K562 (cell line): ENCODE measurements around the gene MTMR3. TPM values are rescaled to one million over a fixed set of nuclear protein-coding genes. Genes with fewer than 3 reads are reported as not detected.
"Not testable (repeated sequence)": the region's sequence is repeated elsewhere in the genome, so short reads cannot be mapped to it uniquely, and the experiment has no call there.

Source experiments
- ATAC-seq: fragments of 200-7000 bp; cut with Tn5 transposase; 3 replicates; pipeline ENCODE4 v1.9.1; 2020; ENCODE audit warnings: moderate library complexity
- BruUV-seq: library from RNA; stranded (reverse); fragments of 400-500 nt; replicated peaks from 2 replicates; lab custom pipeline; 2021; lab: Mats Ljungman, UMichigan
- CTCF ChIA-PET: fragments of 300-600 bp; formaldehyde crosslinking; extraction: SDS; loops from one replicate; lab custom pipeline; 2021; ENCODE audit warnings: low intra/inter-chr PET ratio; lab: Yijun Ruan, JAX
- POLR2A ChIA-PET: fragments of 300-600, 350-650 bp; sonication (Branson Sonifier 250); formaldehyde crosslinking; extraction: SDS; loops from one replicate; lab custom pipeline; 2021; ENCODE audit warnings: antibody characterized with exemption, inconsistent platforms; lab: Yijun Ruan, JAX
- DNase-seq, 4 experiments: peaks; one replicate each; pipeline versions ENCODE4 v3.0.0 to v3.0.0-alpha.2; 2011 to 2018; ENCODE audit warnings: low spot score in 3 of 4, mixed read lengths in 3 of 4; ENCODE audit errors: extremely low read depth in 1 of 4
- FAIRE-seq: peaks from 2 replicates; lab custom pipeline; 2011; peaks lifted over from hg19 to GRCh38; lab: Jason Lieb, UNC
- H2AFZ ChIP-seq: 2 replicates; pipeline ENCODE4 v1.6.0; 2011; ENCODE audit warnings: low read depth, low read length, control low read depth, inconsistent platforms
- H3K27ac ChIP-seq: fragments of 200-600 bp; 3 replicates; pipeline ENCODE4 v1.8.0; 2011; ENCODE audit warnings: low read depth, mild to moderate bottlenecking, control low read depth, inconsistent platforms, low read length, moderate library complexity, mixed read lengths; ENCODE audit errors: extremely low read depth
- H3K27me3 ChIP-seq, 2 experiments: fragments of 300-600 bp in 1 of 2; 2 replicates in 1 of 2; 3 replicates in 1 of 2; pipeline versions ENCODE4 v1.6.0 to v1.8.0; 2011; ENCODE audit warnings: inconsistent platforms in 2 of 2, low read length in 2 of 2, mild to moderate bottlenecking in 1 of 2, mixed read lengths in 1 of 2, moderate library complexity in 1 of 2; ENCODE audit not compliant: control insufficient read depth in 2 of 2, insufficient read depth in 2 of 2
- H3K36me3 ChIP-seq: fragments of 300-600 bp; 3 replicates; pipeline ENCODE4 v1.8.0; 2011; ENCODE audit warnings: mild to moderate bottlenecking, low read length, inconsistent platforms; ENCODE audit not compliant: control insufficient read depth, insufficient read depth
- H3K4me1 ChIP-seq, 2 experiments: fragments of 200-600 bp in 1 of 2; replicated peaks in 1 of 2; 2 replicates in 1 of 2; 3 replicates in 1 of 2; pipeline versions ENCODE4 v1.5.1 to v1.8.0; 2011; ENCODE audit warnings: inconsistent platforms in 2 of 2, low read length in 2 of 2, mild to moderate bottlenecking in 1 of 2, mixed read lengths in 1 of 2, moderate library complexity in 1 of 2; ENCODE audit not compliant: control insufficient read depth in 2 of 2, insufficient read depth in 2 of 2
- H3K4me2 ChIP-seq: 2 replicates; pipeline ENCODE4 v1.6.1; 2011; ENCODE audit warnings: low read length, control low read depth, inconsistent platforms, mixed read lengths; ENCODE audit not compliant: insufficient read depth
- H3K4me3 ChIP-seq: fragments of 200-600 bp; sonication (generic), shearing (Covaris generic); 2 replicates; pipeline ENCODE4 v1.5.1; 2016; ENCODE audit warnings: control low read depth, inconsistent platforms
- H3K79me2 ChIP-seq: fragments of 200-600 bp; 3 replicates; pipeline ENCODE4 v1.8.0; 2011; ENCODE audit warnings: low read length, inconsistent platforms; ENCODE audit not compliant: control insufficient read depth, insufficient read depth
- H3K9ac ChIP-seq, 2 experiments: 2 replicates each; pipeline versions ENCODE4 v1.6.0 to v1.6.1; 2011; ENCODE audit warnings: low read depth in 2 of 2, low read length in 2 of 2, control low read depth in 1 of 2, inconsistent platforms in 1 of 2, mild to moderate bottlenecking in 1 of 2, mixed read lengths in 1 of 2; ENCODE audit not compliant: insufficient read depth in 1 of 2
- H3K9me1 ChIP-seq: one replicate; pipeline ENCODE4 v1.6.0; 2011; ENCODE audit warnings: inconsistent platforms, mild to moderate bottlenecking, low read length, moderate library complexity; ENCODE audit not compliant: control insufficient read depth, insufficient read depth
- H3K9me3 ChIP-seq: replicated peaks from 2 replicates; pipeline ENCODE4 v1.5.1; 2011; ENCODE audit warnings: low read depth, low read length, inconsistent platforms; ENCODE audit not compliant: control insufficient read depth, insufficient read depth
- H4K20me1 ChIP-seq: replicated peaks from 2 replicates; pipeline ENCODE4 v1.6.1; 2011; ENCODE audit warnings: low read length, inconsistent platforms, mixed read lengths; ENCODE audit not compliant: control insufficient read depth, insufficient read depth
- FOSL1 ChIP-seq: fragments of 200-800 bp; sonication (Bioruptor generic); conservative IDR thresholded peaks from 2 replicates; pipeline ENCODE4 v1.6.1; 2016; ENCODE audit warnings: missing genetic modification characterization, missing compliant biosample characterization
- IRF2 ChIP-seq: sonication (generic); formaldehyde crosslinking; IDR thresholded peaks from 2 replicates; pipeline ENCODE4 v1.8.1; 2022; ENCODE audit warnings: mild to moderate bottlenecking, missing genetic modification reagents
- JUND ChIP-seq, 2 experiments: IDR thresholded peaks; 2 replicates in 1 of 2; 3 replicates in 1 of 2; pipeline ENCODE4 v1.6.1; 2011; ENCODE audit warnings: borderline replicate concordance in 2 of 2, low read depth in 2 of 2, low read length in 2 of 2, improper control_type of control experiment in 1 of 2, missing biosample characterization in 1 of 2, missing genetic modification characterization in 1 of 2, missing genetic modification reagents in 1 of 2
- KDM1A ChIP-seq, 2 experiments: fragments of 450-650 bp; IDR thresholded peaks; 2 replicates each; pipeline ENCODE4 v1.6.1; 2016; ENCODE audit warnings: mild to moderate bottlenecking in 2 of 2
- NFYB ChIP-seq: IDR thresholded peaks from 2 replicates; pipeline ENCODE4 v1.6.1; 2011; ENCODE audit warnings: mild to moderate bottlenecking, moderate library complexity; ENCODE audit not compliant: insufficient read length; ENCODE audit errors: extremely low read depth
- POLR3A ChIP-seq: IDR thresholded peaks from 2 replicates; pipeline ENCODE4 v1.6.1; 2011; ENCODE audit warnings: borderline replicate concordance, mild to moderate bottlenecking, moderate library complexity; ENCODE audit not compliant: insufficient read length, insufficient read depth; ENCODE audit errors: extremely low read depth
- ZNF347 ChIP-seq: fragments of 450-650 bp; formaldehyde crosslinking; IDR thresholded peaks from 2 replicates; pipeline ENCODE4 v1.4.0; 2020; ENCODE audit warnings: low read depth, mild to moderate bottlenecking, moderate library complexity
- ZNF77 ChIP-seq: fragments of 250-450 bp; sonication (Bioruptor Pico); IDR thresholded peaks from 2 replicates; pipeline ENCODE4 v1.5.0; 2020
- WGBS: fragments of 100-300 bp; shearing (Covaris generic); methylation state at CpG from one replicate; pipeline ENCODE4 v1.1.6; 2016; ENCODE audit warnings: low coverage, mixed read lengths; ENCODE audit not compliant: insufficient coverage; ENCODE audit errors: missing lambda C conversion rate; 5-methylcytosine and 5-hydroxymethylcytosine counted together
- in situ Hi-C: fragments of 300-500 bp; cut with MboI; formaldehyde crosslinking; loops from 4 replicates; pipeline ENCODE4 v1.15.0; 2018; ENCODE audit warnings: inconsistent platforms, mixed read lengths
- intact Hi-C: fragments of 100-400 bp; cut with micrococcal nuclease; formaldehyde crosslinking; loops from 2 replicates; pipeline ENCODE4 v1.14.2; 2022
- polyA plus RNA-seq, 8 experiments: library from polyadenylated mRNA; depleted of rRNA in 4 of 8; stranded (reverse) in 5 of 8; unstranded in 3 of 8; fragments of >200 nt; fragmentation: Nextera tagmentation in 2 of 8; fragmentation: Illumina TruSeq in 1 of 8; extraction: Ambion mirVana in 2 of 8; extraction: Trizol in 1 of 8; gene quantifications; 2 replicates each; pipeline versions ENCODE4 v1.2.1 to v1.2.3, GENCODE V29; 2011 to 2014; ENCODE audit warnings: inconsistent platforms in 1 of 8, missing spikeins in 1 of 8
- total RNA-seq, 7 experiments: library from RNA; depleted of rRNA in 6 of 7; stranded (reverse); fragments of >200 nt in 6 of 7; fragmentation: Illumina TruSeq in 2 of 7; extraction: Trizol in 2 of 7; gene quantifications; 2 replicates each; pipeline versions ENCODE4 v1.2.1 to v1.2.3, GENCODE V29; 2011 to 2021; ENCODE audit warnings: low replicate concordance in 1 of 7
- TF ChIP-seq, protein P1 (sequence below): fragments of 450-650 bp; formaldehyde crosslinking; conservative IDR thresholded peaks from 2 replicates; pipeline ENCODE4 v1.4.0; 2022; ENCODE audit warnings: mild to moderate bottlenecking, missing genetic modification characterization
- TF ChIP-seq, protein P2 (sequence below), 2 experiments: fragments of 450-650 bp in 1 of 2; sonication (generic) in 1 of 2; formaldehyde crosslinking in 1 of 2; IDR thresholded peaks in 1 of 2; conservative IDR thresholded peaks in 1 of 2; 2 replicates each; pipeline versions ENCODE4 v1.6.1 to v1.8.1; 2016 to 2023; ENCODE audit warnings: mild to moderate bottlenecking in 2 of 2, moderate library complexity in 2 of 2, inconsistent platforms in 1 of 2, missing genetic modification reagents in 1 of 2

The MTMR3 gene
- total and polyA plus RNA-seq, 9 of the 15 experiments (the other 6 are each of a cell fraction or from before 2014, with no cell fraction given): 1.6 to 13.7 (median 7.9) TPM

DNA sequence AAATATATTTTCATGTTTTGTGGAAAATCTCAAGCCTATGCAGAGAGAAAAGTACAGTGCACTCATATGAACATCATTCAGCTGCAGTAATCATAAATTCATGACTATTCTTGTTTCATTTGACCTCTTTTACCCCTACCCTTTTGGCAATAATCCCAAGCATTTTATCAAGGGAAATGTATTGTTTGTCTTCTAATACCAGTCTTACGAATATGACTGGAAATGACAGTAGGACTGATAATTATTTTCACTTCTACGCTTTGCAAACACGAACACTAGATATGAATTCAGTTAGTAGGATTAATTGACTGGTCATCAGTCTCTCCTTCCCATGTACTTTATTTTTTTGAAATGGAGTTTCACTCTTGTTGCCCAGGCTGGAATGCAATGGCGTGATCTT lies 90.3 kb downstream of the MTMR3 start (continued):
- TF ChIP-seq POLR3A (no peak), ZNF77 (CRISPR knock-in tag) (no peak), NFYB (no peak), IRF2 (CRISPR knock-in tag) (no peak), ZNF347 (CRISPR knock-in tag) (no peak)
- TF ChIP-seq, protein P1, sequence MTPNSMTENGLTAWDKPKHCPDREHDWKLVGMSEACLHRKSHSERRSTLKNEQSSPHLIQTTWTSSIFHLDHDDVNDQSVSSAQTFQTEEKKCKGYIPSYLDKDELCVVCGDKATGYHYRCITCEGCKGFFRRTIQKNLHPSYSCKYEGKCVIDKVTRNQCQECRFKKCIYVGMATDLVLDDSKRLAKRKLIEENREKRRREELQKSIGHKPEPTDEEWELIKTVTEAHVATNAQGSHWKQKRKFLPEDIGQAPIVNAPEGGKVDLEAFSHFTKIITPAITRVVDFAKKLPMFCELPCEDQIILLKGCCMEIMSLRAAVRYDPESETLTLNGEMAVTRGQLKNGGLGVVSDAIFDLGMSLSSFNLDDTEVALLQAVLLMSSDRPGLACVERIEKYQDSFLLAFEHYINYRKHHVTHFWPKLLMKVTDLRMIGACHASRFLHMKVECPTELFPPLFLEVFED (CRISPR knock-in tag): no peak

DNA sequence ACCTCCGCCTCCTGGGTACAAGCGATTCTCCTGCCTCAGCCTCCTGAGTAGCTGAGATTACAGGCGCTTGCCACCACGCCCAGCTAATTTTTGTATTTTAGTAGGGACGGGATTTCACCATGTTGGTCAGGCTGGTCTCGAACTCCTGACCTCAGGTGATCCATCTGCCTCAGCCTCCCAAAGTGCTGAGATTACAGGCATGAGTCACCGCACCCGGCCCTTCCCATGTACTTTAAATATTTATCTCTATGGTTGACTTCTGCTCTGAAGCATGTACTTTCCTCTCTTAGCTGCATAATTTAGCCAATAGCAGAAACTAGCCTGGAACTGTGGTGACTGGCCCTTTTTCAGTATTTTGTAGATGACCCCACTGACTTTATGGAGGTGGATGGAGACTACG lies 90.7 kb downstream of the MTMR3 start:
- H3K36me3 ChIP-seq; H3K9me1 ChIP-seq; H3K9ac ChIP-seq; H3K9me3 ChIP-seq; H4K20me1 ChIP-seq; DNase-seq; BruUV-seq; H3K4me1 ChIP-seq; H3K79me2 ChIP-seq; in situ Hi-C loops; FAIRE-seq; H2AFZ ChIP-seq; H3K27me3 ChIP-seq; ATAC-seq; H3K27ac ChIP-seq; intact Hi-C loops; H3K4me3 ChIP-seq; CTCF ChIA-PET; H3K4me2 ChIP-seq; TF ChIP-seq JUND (tag; IDR thresholded peaks at IDR 0.05; ENCODE audit: borderline replicate concordance, low read depth, low read length): not testable (repeated sequence)
- TF ChIP-seq JUND (IDR thresholded peaks at IDR 0.05; ENCODE audit: borderline replicate concordance, low read depth, low read length): peak; percentile 45; the same call in 1 of the 2 replicates
- peak; percentile 31; the same call in 1 of the 2 replicates for TF ChIP-seq FOSL1 (tag)
- TF ChIP-seq, protein P2, sequence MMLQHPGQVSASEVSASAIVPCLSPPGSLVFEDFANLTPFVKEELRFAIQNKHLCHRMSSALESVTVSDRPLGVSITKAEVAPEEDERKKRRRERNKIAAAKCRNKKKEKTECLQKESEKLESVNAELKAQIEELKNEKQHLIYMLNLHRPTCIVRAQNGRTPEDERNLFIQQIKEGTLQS (IDR thresholded peaks at IDR 0.05): peak; percentile 67
- TF ChIP-seq, protein P2 (CRISPR knock-in tag; conservative IDR thresholded peaks at IDR 0.05): not testable (repeated sequence)
- peak; percentile 63 to 69; a peak in 3 of 4 replicates for TF ChIP-seq KDM1A (IDR thresholded peaks at IDR 0.05)
- POLR2A ChIA-PET: interaction anchor here (0.6 kb wide), 1 partner anchor 118 kb away, joined by 3 read pairs; no protein-coding TSS in a partner anchor
- WGBS: 35% methylated on average over 9 of the region's 9 CpGs
